ENCODE data around the gene TBC1D22B. TPM values are rescaled to one million over a fixed set of nuclear protein-coding genes. Genes with fewer than 3 reads are reported as not detected.

TBC1D22B gene, protein sequence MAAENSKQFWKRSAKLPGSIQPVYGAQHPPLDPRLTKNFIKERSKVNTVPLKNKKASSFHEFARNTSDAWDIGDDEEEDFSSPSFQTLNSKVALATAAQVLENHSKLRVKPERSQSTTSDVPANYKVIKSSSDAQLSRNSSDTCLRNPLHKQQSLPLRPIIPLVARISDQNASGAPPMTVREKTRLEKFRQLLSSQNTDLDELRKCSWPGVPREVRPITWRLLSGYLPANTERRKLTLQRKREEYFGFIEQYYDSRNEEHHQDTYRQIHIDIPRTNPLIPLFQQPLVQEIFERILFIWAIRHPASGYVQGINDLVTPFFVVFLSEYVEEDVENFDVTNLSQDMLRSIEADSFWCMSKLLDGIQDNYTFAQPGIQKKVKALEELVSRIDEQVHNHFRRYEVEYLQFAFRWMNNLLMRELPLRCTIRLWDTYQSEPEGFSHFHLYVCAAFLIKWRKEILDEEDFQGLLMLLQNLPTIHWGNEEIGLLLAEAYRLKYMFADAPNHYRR
- 11.2 TPM for polyA plus RNA-seq (2013, experiment 1 of 2)
- 9.9 TPM for polyA plus RNA-seq (2013, experiment 2 of 2)

DNA sequence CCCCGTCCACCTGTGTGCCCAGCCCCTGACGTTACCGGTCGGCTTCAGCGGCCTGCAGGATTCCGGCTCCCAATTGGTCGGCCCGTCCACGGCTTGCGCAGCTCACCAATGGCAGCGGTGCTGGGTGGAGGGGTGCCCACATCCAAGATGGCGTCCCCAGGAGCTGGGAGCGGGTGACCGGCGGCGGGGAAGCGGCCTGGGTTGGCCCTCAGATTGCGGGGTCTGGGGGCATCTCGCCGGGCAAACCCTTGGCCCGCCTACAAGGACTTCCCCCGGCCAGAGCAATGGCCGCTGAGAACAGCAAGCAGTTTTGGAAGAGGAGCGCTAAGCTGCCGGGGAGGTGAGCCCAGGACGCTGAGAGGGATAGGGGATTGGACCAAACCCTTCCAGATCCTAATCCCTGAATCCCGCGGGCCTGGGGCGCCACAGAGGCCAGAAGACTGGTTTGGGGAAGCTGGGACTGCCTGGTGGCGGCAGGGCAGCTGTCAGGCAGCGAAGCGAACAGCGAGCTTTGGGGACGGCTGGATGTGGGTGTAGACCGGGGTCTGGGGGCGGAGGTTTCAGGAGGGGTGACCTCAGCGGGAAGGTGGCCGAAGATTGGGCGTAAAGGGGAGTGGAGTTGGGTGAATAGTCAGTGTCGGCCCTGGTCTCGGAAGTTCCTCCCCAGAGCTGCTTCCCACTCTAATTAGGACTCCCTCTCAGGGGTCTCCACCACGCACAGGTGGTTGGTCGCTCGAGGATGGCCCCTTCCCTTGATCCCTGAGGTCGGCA, at the start of gene TBC1D22B, which contains the start of gene TMEM217:
Gene TBC1D22B, plus strand, starts transcription at position 139 of the 771 bp plus-strand sequence. Its CDS starts 146 bp downstream, at position 285.
Gene TMEM217, minus strand, starts transcription at position 511 of the 771 bp plus-strand sequence. CDS start 39,114 bp downstream, outside the sequence.
- H3K4me3 ChIP-seq (ENCODE audit: extremely low read depth, insufficient read depth, low read length, poor library complexity, severe bottlenecking), result peak within 1 kb of the TSS; percentile 94
- WGBS, 2 experiments (ENCODE audit: insufficient coverage in 2 of 2), result 0% methylated on average over 22 to 32 of the region's 45 CpGs
- no peaks in the 10 kb centered on the region for H3K36me3 ChIP-seq (ENCODE audit: control insufficient read depth, insufficient read depth, low read length)
- peak within 1 kb of the TSS; percentile 87 for H3K27ac ChIP-seq (ENCODE audit: low read depth, low read length, severe bottlenecking)
- H3K4me1 ChIP-seq (ENCODE audit: control insufficient read depth, insufficient read depth, low read length, poor library complexity, severe bottlenecking), result peaks cover 6% of the 10 kb centered on the region
- no peaks in the 10 kb centered on the region for H3K9me3 ChIP-seq (ENCODE audit: control insufficient read depth, low read length)

DNA sequence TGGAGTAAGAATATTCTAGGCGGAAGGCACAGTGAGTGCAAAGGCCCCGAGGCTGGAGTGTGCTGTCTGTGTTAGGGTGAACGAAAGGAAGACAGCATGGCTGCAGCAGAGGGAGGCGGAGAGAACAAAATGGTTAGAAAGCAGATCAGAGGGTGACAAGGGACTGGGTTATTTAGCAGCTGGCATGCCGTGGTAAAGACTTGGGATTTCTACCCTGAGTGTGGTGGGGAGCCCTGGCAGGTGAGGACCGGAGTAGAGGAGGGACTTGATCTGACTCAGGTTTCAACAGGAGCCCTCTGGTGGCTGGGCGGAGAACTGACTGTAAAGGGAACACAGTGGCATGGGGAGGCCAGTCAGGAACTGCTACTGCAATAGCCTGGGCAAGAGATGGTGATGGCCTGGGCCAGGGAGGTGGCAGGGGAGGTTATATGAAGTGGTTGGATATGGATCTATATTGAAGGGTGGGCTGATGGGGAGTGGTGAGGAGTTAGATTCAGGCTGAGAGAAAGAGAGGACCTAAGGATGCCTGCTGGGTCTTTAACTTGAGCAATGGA, 49.6 kb upstream of the TBC1D22B start:
- 59 to 64% methylated on average over 7 of the region's 7 CpGs for WGBS, 2 experiments (ENCODE audit: insufficient coverage in 2 of 2)
- Histone ChIP-seq H3K36me3 (ENCODE audit: control insufficient read depth, insufficient read depth, low read length) (no peaks in the 10 kb centered on the region), H3K4me1 (ENCODE audit: control insufficient read depth, insufficient read depth, low read length, poor library complexity, severe bottlenecking) (no peaks in the 10 kb centered on the region), H3K9me3 (ENCODE audit: control insufficient read depth, low read length) (no peaks in the 10 kb centered on the region), H3K4me3 (ENCODE audit: extremely low read depth, insufficient read depth, low read length, poor library complexity, severe bottlenecking) (no peak overlapping the region), H3K27ac (ENCODE audit: low read depth, low read length, severe bottlenecking) (no peak overlapping the region)

DNA sequence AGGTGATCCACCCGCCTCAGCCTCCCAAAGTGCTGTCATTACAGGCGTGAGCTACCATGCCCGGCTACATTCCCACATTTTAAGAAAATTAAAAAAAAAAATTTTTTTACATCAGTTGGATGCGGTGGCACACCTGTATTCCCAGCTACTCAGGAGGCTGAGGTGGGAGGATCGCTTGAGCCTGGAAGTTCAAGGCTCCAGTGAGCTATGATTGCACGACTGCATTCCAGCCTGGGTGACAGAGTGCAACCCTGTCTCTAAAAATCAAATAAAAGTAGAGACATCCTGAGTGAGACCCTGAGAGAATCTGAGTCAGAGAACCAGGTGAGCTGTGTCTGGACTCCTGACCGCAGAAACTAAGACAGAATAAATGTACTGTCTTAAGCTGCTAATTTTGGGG, 48.8 kb upstream of the TBC1D22B start:
- H3K4me1 ChIP-seq (ENCODE audit: control insufficient read depth, insufficient read depth, low read length, poor library complexity, severe bottlenecking), result no peaks in the 10 kb centered on the region
- H3K4me3 ChIP-seq (ENCODE audit: extremely low read depth, insufficient read depth, low read length, poor library complexity, severe bottlenecking), result no peak overlapping the region
- no peaks in the 10 kb centered on the region for H3K36me3 ChIP-seq (ENCODE audit: control insufficient read depth, insufficient read depth, low read length)
- H3K9me3 ChIP-seq (ENCODE audit: control insufficient read depth, low read length), result no peaks in the 10 kb centered on the region
- H3K27ac ChIP-seq (ENCODE audit: low read depth, low read length, severe bottlenecking), result no peak overlapping the region
- 88 to 100% methylated on average over 3 to 6 of the region's 7 CpGs for WGBS, 2 experiments (ENCODE audit: insufficient coverage in 2 of 2)

DNA sequence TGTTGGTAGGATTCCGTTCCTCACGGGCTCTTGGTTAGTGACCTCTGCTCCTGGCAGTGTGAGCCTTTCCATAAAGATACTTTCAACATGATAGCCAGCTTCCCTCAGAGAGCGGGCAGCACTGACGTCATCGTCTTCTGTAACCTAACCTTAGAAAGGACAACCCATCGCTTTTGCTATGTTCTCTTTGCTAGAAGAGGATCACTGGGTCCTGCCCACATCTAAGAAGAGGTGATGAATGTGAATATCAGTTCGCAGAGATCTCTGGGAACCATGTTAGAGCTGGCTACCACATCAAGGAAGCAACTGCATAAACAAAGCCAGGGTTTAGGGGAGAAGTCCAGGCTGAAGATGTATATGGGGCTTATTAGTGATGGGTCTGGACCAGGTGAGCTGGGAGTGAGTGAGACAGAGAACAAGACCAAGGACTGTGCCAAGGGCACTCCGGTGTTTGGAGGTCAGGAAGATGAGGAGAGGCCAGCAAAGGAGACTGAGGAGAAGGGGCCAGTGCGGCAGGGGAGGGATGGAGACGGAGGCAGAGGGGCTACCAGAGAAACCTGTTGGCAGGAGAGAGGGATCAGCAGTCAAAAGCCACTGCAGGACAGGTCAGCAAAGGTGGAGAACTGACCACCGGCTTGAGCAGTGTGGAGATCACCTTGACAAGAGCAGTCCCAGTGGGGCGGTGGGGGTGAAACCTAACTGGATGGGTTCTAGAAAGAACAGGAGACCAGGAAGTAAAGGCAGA, 47.9 kb upstream of the TBC1D22B start:
- Histone ChIP-seq H3K4me1 (ENCODE audit: control insufficient read depth, insufficient read depth, low read length, poor library complexity, severe bottlenecking) (no peaks in the 10 kb centered on the region), H3K4me3 (ENCODE audit: extremely low read depth, insufficient read depth, low read length, poor library complexity, severe bottlenecking) (no peak overlapping the region), H3K36me3 (ENCODE audit: control insufficient read depth, insufficient read depth, low read length) (no peaks in the 10 kb centered on the region), H3K9me3 (ENCODE audit: control insufficient read depth, low read length) (no peaks in the 10 kb centered on the region), H3K27ac (ENCODE audit: low read depth, low read length, severe bottlenecking) (no peak overlapping the region)
- WGBS, 2 experiments (ENCODE audit: insufficient coverage in 2 of 2), result 92 to 95% methylated on average over 11 to 12 of the region's 12 CpGs

DNA sequence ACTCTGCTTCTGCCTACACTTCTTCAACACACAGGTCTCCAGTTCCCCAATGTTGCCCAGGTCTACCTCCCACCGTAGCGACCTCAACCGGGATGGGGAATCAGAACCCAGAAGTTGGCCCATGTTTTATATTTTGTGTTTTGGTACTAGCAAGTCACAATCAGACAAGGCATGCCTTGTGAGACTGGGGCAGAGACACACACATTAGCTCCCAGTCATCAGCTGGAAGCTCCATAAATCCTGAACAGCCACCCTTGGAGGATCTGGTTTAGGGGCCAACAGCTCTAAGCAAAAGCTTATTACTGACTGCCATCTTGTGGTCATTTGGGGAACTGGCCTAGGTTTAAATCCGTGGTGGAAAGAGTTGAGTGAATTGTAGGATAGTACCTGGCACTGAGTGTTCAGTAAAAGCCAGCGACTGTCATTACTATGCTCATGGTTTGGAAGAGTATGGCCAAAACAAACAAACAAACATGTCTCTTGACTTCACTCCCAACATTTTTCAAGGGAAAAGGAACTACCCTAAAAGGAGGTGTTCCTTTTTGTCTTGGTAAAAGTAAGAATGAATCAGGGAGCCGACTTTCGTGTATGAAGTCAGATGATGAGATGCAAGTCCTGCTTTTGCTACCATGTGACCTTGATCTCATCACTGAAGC, 47.1 kb upstream of the TBC1D22B start:
- H3K27ac ChIP-seq (ENCODE audit: low read depth, low read length, severe bottlenecking), result no peak overlapping the region
- H3K4me3 ChIP-seq (ENCODE audit: extremely low read depth, insufficient read depth, low read length, poor library complexity, severe bottlenecking), result no peak overlapping the region
- no peaks in the 10 kb centered on the region for H3K9me3 ChIP-seq (ENCODE audit: control insufficient read depth, low read length)
- no peaks in the 10 kb centered on the region for H3K4me1 ChIP-seq (ENCODE audit: control insufficient read depth, insufficient read depth, low read length, poor library complexity, severe bottlenecking)
- no peaks in the 10 kb centered on the region for H3K36me3 ChIP-seq (ENCODE audit: control insufficient read depth, insufficient read depth, low read length)
- WGBS, 2 experiments (ENCODE audit: insufficient coverage in 2 of 2), result 61 to 100% methylated on average over 2 to 3 of the region's 7 CpGs

DNA sequence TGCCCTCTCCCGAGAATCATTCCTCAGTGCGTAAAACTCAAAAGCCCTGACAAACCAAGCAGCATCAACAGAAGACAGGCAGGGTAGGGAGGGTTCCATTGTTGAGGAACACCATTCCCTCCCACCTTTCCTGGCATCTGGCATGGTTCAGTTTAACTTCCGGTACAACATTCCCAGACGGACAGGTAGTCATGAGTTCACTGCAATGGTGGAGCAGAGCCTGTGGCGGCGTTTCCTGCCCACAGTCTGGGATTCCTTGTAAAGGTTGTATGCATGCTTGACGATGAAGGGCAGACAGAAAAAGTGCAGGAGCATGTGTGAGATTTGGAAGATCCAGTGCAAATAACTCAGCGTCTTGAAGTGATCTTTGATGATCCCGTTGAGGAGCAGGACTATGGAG, 45.3 kb upstream of the TBC1D22B start:
- 95 to 97% methylated on average over 7 to 9 of the region's 9 CpGs for WGBS, 2 experiments (ENCODE audit: insufficient coverage in 2 of 2)
- Histone ChIP-seq H3K4me3 (ENCODE audit: extremely low read depth, insufficient read depth, low read length, poor library complexity, severe bottlenecking) (no peak overlapping the region), H3K27ac (ENCODE audit: low read depth, low read length, severe bottlenecking) (no peak overlapping the region), H3K36me3 (ENCODE audit: control insufficient read depth, insufficient read depth, low read length) (no peaks in the 10 kb centered on the region), H3K9me3 (ENCODE audit: control insufficient read depth, low read length) (no peaks in the 10 kb centered on the region), H3K4me1 (ENCODE audit: control insufficient read depth, insufficient read depth, low read length, poor library complexity, severe bottlenecking) (no peaks in the 10 kb centered on the region)

DNA sequence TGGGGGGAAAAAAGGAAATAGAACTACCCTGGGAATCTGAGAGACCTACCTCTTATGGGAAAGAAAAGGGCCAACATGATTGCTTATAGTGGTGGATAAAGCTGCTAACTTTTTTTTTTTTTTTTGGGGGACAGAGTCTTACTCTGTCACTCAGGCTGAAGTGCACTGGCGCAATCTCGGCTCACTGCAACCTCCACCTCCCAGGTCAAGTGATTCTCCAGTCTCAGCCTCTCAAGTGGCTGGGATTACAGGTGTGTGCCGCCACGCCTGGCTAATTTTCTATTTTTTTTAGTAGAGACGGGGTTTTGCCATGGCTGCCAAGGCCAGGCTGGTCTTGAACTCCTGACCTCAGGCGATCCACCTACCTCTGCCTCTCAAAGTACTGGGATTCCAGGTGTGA, 39.5 kb upstream of the TBC1D22B start:
- Histone ChIP-seq H3K9me3 (ENCODE audit: control insufficient read depth, low read length) (no peaks in the 10 kb centered on the region), H3K4me1 (ENCODE audit: control insufficient read depth, insufficient read depth, low read length, poor library complexity, severe bottlenecking) (peaks cover 7% of the 10 kb centered on the region), H3K27ac (ENCODE audit: low read depth, low read length, severe bottlenecking) (no peak overlapping the region), H3K4me3 (ENCODE audit: extremely low read depth, insufficient read depth, low read length, poor library complexity, severe bottlenecking) (no peak overlapping the region), H3K36me3 (ENCODE audit: control insufficient read depth, insufficient read depth, low read length) (no peaks in the 10 kb centered on the region)
- WGBS, 2 experiments (ENCODE audit: insufficient coverage in 2 of 2), result 91 to 97% methylated on average over 6 of the region's 6 CpGs

DNA sequence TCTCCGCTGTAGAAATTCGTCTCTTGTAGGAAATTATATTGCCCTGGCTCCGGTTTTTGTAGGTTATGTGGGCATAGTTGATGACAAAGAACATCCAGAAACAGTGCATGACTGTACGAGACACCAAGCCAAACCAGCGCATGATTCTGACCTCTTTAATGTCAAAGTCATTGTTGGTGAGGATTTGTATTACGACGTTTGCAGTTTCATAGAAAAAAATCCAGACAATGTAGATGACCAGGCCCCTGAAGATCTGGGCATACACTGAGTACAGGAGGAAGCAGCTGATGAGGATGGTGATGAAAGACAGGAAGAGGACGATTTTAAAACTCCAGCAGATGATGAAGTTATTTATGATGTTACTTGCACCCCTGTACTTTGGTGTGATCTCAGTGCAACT, 39.1 kb upstream of the TBC1D22B start:
- Histone ChIP-seq H3K9me3 (ENCODE audit: control insufficient read depth, low read length) (no peaks in the 10 kb centered on the region), H3K4me1 (ENCODE audit: control insufficient read depth, insufficient read depth, low read length, poor library complexity, severe bottlenecking) (peaks cover 7% of the 10 kb centered on the region), H3K36me3 (ENCODE audit: control insufficient read depth, insufficient read depth, low read length) (no peaks in the 10 kb centered on the region), H3K4me3 (ENCODE audit: extremely low read depth, insufficient read depth, low read length, poor library complexity, severe bottlenecking) (no peak overlapping the region), H3K27ac (ENCODE audit: low read depth, low read length, severe bottlenecking) (no peak overlapping the region)
- WGBS, 2 experiments (ENCODE audit: insufficient coverage in 2 of 2), result 95 to 97% methylated on average over 7 to 8 of the region's 8 CpGs

DNA sequence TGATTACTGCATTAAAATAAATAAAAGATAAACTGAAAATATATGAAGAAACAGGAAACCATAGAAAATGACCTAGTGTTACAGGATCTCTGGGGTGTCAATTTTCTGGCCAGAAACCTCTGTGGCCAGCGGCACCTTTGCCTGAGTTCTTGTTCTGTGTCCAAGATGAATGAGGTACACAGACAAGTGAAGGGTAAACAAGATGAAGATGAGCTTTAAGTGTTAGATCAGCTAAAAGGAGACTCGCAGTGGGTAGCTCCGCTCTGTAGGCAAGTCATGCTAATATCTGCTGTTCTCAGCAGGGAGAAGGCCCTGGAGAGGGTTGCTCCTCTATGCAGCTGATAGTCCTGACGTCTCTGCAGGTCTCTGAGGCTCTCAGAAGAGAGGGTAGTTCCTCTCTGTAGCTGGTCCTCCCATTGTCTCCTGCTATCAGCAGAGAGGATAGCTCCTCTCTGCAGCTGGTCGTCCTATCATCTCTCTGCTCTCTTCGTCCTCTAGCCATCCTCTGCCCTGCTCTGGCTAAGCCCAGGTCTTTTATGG, 35.9 kb upstream of the TBC1D22B start:
- peak overlapping the region; percentile 53 for H3K4me3 ChIP-seq (ENCODE audit: extremely low read depth, insufficient read depth, low read length, poor library complexity, severe bottlenecking)
- peak overlapping the region; percentile 59 for H3K27ac ChIP-seq (ENCODE audit: low read depth, low read length, severe bottlenecking)
- peaks cover 7% of the 10 kb centered on the region for H3K4me1 ChIP-seq (ENCODE audit: control insufficient read depth, insufficient read depth, low read length, poor library complexity, severe bottlenecking)
- WGBS, 2 experiments (ENCODE audit: insufficient coverage in 2 of 2), result 51 to 58% methylated on average over 6 of the region's 6 CpGs
- no peaks in the 10 kb centered on the region for H3K9me3 ChIP-seq (ENCODE audit: control insufficient read depth, low read length)
- H3K36me3 ChIP-seq (ENCODE audit: control insufficient read depth, insufficient read depth, low read length), result no peaks in the 10 kb centered on the region

Data from mesodermal cell (in vitro differentiated cells).